ENCODE results near the gene RAB8A.

RAB8A gene

GRCh38 chr19:16111160-16111908 is at the start of gene RAB8A:
TSS of gene RAB8A (plus strand) at chr19:16111889. CDS start at chr19:16111902, 13 bp downstream.
- peak; percentile 99 for DNase-seq

- DNase-seq = no peak
These were observed 49.7 kb upstream of the RAB8A start for GRCh38 chr19:16061943-16062342.

- DNase-seq = no peak
These were observed 48.9 kb upstream of the RAB8A start for GRCh38 chr19:16062789-16063188.

- DNase-seq = no peak
These were observed 47.3 kb upstream of the RAB8A start for GRCh38 chr19:16064209-16064889.

- DNase-seq = no peak
These were observed 45.0 kb upstream of the RAB8A start for GRCh38 chr19:16066611-16067104.

- no peak for DNase-seq
These were observed 44.3 kb upstream of the RAB8A start for GRCh38 chr19:16067205-16067938.

DNA sequence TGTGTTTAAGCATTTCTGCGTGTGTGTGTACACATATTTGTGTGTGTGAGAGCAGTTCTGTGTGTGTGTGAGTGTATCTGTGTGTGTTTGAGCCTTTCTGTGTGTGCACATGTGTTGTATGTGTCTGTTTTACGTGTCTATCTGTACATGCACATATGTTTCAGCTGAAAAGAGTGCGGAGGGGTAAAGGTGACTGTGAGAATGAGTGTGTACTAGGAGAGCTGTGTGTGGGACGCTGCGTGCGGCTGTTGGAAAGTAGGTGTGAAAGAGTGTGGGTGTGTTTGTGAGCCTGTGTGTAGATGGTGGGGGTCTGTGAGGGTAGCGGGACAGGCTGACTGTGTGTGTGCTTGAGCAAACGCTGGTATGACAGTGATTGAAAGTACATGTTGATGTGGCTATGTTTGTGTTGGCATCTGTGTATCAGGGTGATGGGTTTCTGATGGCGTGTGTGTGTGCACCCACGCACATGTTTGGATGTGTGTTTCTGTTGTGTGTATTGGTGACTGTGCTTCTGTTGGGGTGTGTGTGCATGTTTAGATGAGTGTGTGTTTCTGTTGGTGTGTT is 42.9 kb upstream of the RAB8A start:
- DNase-seq = no peak

GRCh38 chr19:16069813-16070365 is 41.8 kb upstream of the RAB8A start:
- no peak for DNase-seq

GRCh38 chr19:16070366-16070990 is 41.2 kb upstream of the RAB8A start:
- DNase-seq = no peak

DNA sequence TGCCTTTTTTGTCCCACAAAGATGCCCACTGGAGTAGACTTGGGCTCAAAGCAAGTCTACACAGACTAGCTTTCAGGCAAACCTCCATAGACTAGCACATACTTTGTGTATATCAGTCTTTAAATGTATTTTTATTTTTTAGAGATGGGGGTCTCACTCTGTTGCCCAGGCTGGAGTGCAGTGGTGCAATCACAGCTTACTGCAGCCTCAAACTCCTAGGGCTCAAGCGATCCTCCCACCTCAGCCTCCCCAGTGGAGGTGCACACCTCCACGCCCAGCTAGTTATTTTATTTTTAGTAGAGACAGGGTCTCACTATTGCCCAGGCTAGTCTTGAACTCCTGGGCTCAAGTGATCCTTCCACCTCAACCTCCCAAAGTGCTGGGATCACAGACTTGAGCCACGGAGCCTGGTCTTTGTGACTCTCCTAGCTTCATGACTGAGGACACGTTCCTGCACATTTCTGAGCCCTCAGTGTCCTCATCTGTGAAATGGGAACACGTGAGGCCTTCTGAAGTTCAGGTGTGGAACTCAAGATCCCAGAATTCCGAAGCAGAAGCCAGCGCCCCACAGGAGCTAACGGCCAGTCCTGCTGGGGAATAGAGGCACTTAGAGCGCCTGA is 40.5 kb upstream of the RAB8A start:
- DNase-seq = no peak

DNA sequence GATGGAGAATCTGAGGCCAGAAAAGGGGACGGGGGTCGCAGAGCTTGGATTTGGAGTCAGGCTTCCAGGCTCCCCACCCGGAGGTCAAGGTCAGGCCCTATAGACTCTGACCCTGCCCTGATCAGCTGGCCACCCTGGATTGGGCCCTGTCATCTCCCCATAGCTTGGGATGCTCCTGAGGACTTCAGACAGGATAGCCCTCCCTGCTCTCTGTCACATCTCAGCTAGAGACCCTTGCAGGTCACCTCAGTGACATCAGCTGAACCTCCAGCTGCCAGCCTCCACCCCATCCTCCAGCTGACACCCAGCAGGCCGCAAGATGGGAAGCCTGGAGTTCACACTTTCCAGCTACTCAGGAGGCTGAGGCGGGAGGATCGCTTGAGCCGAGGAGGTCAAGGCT is 38.2 kb upstream of the RAB8A start:
- no peak for DNase-seq

DNA sequence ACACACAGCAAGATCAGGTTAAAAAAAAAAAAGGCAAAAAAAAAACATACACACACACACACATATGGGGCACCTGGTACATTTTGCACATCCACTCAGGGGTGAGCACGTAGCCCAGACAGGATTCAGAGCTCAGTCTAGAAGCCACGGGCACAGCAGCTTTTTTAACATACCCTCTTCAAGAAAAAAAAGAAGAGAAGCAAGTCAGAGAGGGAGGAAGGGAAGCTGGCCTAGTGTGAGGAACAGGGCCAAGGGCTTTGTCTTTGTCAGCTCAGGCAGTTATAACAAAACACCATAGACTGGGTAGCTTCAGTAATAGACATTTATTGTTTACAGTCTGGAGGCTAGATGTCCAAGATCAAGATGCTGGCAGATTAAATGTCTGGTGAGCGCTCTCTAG is 37.7 kb upstream of the RAB8A start:
- no peak for DNase-seq

DNA sequence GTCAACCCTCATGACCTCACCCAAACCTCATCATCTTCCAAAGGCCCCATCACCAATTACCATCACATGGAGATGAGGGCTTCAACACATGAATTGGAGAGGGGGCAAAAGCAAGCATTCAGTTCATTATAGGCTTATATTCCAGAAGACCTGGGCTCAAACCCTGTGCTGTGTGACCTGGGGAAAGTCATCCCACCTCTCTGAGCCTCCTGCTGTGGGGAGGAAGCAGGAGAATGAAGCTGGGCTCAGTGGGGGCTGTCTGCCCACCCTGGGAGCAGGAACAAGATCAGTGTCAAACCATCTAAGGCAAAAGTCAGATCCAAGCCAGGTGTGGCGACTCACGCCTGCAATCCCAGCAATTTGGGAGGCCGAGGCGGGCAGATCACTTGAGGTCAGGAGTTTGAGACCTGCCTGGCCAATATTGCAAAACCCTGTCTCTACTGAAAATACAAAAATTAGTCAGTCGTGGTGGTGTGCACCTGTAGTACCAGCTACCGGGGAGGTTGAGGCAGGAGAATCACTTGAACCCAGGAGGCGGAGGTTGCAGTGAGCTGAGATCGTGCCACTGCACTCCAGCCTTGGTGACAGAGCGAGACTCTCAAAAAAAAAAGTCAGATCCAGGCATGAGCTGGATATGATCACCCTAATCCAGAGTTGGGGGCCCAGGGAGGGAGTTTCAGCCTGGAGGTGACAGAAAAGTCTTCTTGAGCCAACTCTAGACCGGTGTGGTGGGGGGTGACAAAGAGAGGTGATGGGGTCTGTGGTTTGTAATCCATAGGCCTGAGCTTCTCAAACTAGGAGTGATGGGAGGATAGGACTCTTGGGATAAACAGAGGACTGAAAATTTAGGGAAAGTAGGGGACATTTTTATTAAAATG is 37.0 kb upstream of the RAB8A start:
- no peak for DNase-seq

DNA sequence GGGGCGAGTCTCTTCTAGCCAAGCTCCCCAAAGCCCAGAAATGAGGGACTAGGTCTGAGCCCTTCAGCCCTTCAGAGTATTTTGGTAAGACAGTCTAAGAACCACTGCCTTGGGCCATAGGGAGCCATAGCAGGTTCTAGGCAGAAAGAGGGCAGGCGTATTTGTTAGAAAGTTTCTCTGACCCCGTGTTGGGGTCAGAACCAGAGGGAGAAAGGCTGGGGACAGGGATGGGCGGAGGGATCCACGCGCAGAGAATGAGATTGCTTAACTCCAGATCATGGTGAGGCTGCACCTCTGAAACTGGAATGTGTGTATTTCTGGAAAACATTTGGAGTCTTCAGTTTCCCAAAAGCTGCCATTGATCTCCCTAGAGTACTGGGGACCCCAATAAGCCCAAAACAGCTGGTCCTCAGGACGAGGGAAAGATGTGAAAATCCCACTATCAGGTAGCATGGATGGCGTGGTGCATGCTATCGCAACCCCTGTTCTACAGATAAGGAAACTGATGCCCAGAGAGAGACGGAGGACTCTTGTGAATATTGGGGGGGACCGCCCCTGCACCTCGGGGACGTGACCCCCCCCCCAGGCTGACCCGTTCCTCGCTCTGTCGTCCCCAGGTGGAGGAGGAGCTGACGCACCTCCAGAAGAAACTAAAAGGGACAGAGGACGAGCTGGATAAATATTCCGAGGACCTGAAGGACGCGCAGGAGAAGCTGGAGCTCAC is 36.1 kb upstream of the RAB8A start:
- DNase-seq = no peak

- DNase-seq = peak; percentile 73
These were observed 35.3 kb upstream of the RAB8A start, which contains the start of gene TPM4 for GRCh38 chr19:16076154-16076957. TSS of gene TPM4 (plus strand) at chr19:16076495. CDS start at chr19:16076566, 71 bp downstream.

- DNase-seq = peak; percentile 20
These were observed 34.6 kb upstream of the RAB8A start for GRCh38 chr19:16076958-16077611.

DNA sequence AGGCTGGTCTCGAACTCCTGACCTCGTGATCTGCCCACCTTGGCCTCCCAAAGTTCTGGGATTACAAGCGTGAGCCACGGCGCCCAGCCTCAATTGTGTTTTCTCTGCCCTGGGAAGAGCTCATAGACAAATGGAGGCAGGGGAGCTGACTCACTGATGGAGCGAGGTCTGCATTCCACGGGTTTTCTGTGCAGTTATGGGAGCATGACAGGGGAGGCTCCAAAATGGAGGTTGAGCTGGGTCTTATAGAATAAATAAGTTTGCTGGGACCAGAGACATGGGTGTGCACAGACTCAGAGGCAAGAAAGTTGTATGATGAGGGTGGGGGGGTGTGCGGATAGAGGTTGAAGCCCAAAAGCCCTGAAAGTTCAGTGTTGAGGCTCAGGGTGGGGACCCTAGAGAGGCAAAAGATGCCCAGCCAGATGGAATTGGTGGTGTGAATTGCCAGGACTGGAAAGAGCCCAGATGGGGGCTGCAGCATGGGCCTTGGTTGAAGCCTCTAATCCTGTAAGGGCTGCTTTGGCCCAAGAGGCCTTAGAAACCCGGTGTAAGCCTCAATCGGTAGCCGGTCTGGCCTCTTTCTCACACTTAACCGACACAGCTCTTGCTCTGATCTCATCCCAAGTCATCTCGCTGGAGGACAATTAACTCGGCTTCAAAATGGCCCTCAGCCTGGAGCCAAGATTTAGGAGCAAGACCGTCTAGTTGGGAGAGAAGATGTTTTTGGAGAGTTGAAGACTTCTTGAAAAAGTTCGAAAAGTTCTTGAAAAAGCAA is 33.5 kb upstream of the RAB8A start:
- DNase-seq = no peak
